ENCODE results near the gene PHIP. TPM values are rescaled to one million over a fixed set of nuclear protein-coding genes. Genes with fewer than 3 reads are reported as not detected.

PHIP gene
- total RNA-seq, 1 experiment from 2014 or later = 22.6 TPM

DNA sequence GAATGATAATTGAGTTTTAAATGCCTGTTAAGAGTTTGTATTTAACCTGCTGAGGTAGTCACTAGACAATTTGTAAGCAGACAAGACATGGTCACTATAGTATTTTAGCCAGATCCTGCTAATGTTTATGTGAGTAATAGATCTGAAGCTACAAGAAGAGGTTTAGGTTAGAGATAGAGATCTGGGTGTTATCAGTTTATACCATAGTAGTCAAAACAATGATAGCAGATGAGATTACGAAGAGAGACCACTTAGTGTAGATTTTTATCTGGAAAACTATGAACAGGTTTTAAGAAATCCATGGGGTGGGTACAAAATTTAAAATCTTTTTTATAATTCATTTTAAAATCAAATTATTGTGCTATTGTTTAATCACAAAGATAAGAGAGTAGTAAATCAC is 47.5 kb downstream of the PHIP start:
- Histone ChIP-seq H3K27me3 (ENCODE audit: insufficient read depth, low read length) (no peaks in the 10 kb centered on the region), H3K9me3 (ENCODE audit: control insufficient read depth in 1 of 2, insufficient read depth in 1 of 2, low read depth in 1 of 2, low read length in 2 of 2) (no peaks in the 10 kb centered on the region), H3K4me2 (ENCODE audit: low read length) (no peak overlapping the region), H3K9me2 (ENCODE audit: insufficient read depth) (no peaks in the 10 kb centered on the region), H2AFZ (ENCODE audit: low read depth, low read length, poor library complexity, severe bottlenecking) (no peak overlapping the region), H4K20me1 (ENCODE audit: insufficient read depth) (no peaks in the 10 kb centered on the region; the same call in 1 of the 2 replicates), H3K4me1 (ENCODE audit: control insufficient read depth in 1 of 2, insufficient read depth in 2 of 2, low read length in 2 of 2) (no peaks in the 10 kb centered on the region), H3K79me2 (ENCODE audit: insufficient read depth, low read length) (peaks cover 30% of the 10 kb centered on the region), H3K36me3 (ENCODE audit: control insufficient read depth in 1 of 2, insufficient read depth in 2 of 2, low read length in 2 of 2) (no peaks in the 10 kb centered on the region), H3K27ac (ENCODE audit: low read depth, low read length) (no peak overlapping the region), H3K9ac (ENCODE audit: low read length) (no peak overlapping the region), H3K4me3 (replicated peaks in 1 of 2; ENCODE audit: low read depth in 1 of 2, low read length in 2 of 2) (no peak overlapping the region)
- RAD21 ChIA-PET (ENCODE audit: low non-redundant PET in 1 of 2, low total read pairs in 2 of 2, uncharacterized antibody in 2 of 2, unreplicated experiment in 2 of 2) = no interaction called here
- intact Hi-C loops (cut with micrococcal nuclease) = no loop called here
- TF ChIP-seq, protein P1, sequence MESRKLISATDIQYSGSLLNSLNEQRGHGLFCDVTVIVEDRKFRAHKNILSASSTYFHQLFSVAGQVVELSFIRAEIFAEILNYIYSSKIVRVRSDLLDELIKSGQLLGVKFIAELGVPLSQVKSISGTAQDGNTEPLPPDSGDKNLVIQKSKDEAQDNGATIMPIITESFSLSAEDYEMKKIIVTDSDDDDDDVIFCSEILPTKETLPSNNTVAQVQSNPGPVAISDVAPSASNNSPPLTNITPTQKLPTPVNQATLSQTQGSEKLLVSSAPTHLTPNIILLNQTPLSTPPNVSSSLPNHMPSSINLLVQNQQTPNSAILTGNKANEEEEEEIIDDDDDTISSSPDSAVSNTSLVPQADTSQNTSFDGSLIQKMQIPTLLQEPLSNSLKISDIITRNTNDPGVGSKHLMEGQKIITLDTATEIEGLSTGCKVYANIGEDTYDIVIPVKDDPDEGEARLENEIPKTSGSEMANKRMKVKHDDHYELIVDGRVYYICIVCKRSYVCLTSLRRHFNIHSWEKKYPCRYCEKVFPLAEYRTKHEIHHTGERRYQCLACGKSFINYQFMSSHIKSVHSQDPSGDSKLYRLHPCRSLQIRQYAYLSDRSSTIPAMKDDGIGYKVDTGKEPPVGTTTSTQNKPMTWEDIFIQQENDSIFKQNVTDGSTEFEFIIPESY (IDR thresholded peaks at IDR 0.05; ENCODE audit: extremely low read depth, insufficient replicate concordance, low read length) = no peak
- TF ChIP-seq POLR2AphosphoS5 (IDR thresholded peaks at IDR 0.05; ENCODE audit: low read depth, low read length) = no peak
- TF ChIP-seq TCF7L2 (IDR thresholded peaks at IDR 0.05; ENCODE audit: borderline replicate concordance, extremely low read depth, insufficient read depth, insufficient read length) = no peak
- no peak for TF ChIP-seq FOSL1 (IDR thresholded peaks at IDR 0.05; ENCODE audit: low read depth)
- no peak for TF ChIP-seq ZFX (IDR thresholded peaks at IDR 0.05)
- no peak for TF ChIP-seq JUND (IDR thresholded peaks at IDR 0.05)
- TF ChIP-seq CEBPB (IDR thresholded peaks at IDR 0.05; ENCODE audit: low read depth) = no peak
- TF ChIP-seq, protein P2, sequence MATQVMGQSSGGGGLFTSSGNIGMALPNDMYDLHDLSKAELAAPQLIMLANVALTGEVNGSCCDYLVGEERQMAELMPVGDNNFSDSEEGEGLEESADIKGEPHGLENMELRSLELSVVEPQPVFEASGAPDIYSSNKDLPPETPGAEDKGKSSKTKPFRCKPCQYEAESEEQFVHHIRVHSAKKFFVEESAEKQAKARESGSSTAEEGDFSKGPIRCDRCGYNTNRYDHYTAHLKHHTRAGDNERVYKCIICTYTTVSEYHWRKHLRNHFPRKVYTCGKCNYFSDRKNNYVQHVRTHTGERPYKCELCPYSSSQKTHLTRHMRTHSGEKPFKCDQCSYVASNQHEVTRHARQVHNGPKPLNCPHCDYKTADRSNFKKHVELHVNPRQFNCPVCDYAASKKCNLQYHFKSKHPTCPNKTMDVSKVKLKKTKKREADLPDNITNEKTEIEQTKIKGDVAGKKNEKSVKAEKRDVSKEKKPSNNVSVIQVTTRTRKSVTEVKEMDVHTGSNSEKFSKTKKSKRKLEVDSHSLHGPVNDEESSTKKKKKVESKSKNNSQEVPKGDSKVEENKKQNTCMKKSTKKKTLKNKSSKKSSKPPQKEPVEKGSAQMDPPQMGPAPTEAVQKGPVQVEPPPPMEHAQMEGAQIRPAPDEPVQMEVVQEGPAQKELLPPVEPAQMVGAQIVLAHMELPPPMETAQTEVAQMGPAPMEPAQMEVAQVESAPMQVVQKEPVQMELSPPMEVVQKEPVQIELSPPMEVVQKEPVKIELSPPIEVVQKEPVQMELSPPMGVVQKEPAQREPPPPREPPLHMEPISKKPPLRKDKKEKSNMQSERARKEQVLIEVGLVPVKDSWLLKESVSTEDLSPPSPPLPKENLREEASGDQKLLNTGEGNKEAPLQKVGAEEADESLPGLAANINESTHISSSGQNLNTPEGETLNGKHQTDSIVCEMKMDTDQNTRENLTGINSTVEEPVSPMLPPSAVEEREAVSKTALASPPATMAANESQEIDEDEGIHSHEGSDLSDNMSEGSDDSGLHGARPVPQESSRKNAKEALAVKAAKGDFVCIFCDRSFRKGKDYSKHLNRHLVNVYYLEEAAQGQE (IDR thresholded peaks at IDR 0.05; ENCODE audit: low read depth) = no peak
- POLR2A ChIA-PET = no interaction called here
- ATAC-seq = no peak
- BruUV-seq (replicated peaks) = no TSS peak
- DNase-seq (ENCODE audit: low read depth, low spot score) = no peak
- CTCF ChIA-PET = no interaction called here

Data from HCT116 (cell line).